WTC11 (cell line): Measurements from ENCODE around the gene KLHL12. TPM values are rescaled to one million over a fixed set of nuclear protein-coding genes. Genes with fewer than 3 reads are reported as not detected.

Experiments
- ATAC-seq: fragments of 200-7000 bp; cut with Tn5 transposase; 2 replicates; pipeline ENCODE4 v1.10.0; 2021; ENCODE audit warnings: mild to moderate bottlenecking, moderate library complexity
- CTCF ChIA-PET: fragments of 300-600 bp; sonication (Branson Sonifier 250); formaldehyde crosslinking; loops from one replicate; lab custom pipeline; 2021; ENCODE audit warnings: antibody characterized with exemption; lab: Charles Lee
- POLR2A ChIA-PET: fragments of 350-600 bp; sonication (Branson Sonifier 250); formaldehyde crosslinking; loops from one replicate; lab custom pipeline; 2021; ENCODE audit warnings: antibody characterized with exemption; lab: Charles Lee
- DNase-seq: peaks from one replicate; pipeline ENCODE4 v3.0.0; 2021; ENCODE audit warnings: low spot score
- H3K27ac Mint-ChIP-seq: 2 replicates; pipeline ENCODE4 v1.8.0; 2021; ENCODE audit warnings: mixed read lengths
- H3K27me3 Mint-ChIP-seq: 2 replicates; pipeline ENCODE4 v1.8.0; 2021; ENCODE audit warnings: low read depth, mild to moderate bottlenecking, moderate library complexity, mixed read lengths
- H3K36me3 Mint-ChIP-seq: 2 replicates; pipeline ENCODE4 v1.8.0; 2021; ENCODE audit warnings: mixed read lengths
- H3K4me1 Mint-ChIP-seq: 2 replicates; pipeline ENCODE4 v1.8.0; 2022; ENCODE audit warnings: mixed read lengths
- H3K4me3 Mint-ChIP-seq: 2 replicates; pipeline ENCODE4 v1.8.0; 2021; ENCODE audit warnings: mild to moderate bottlenecking, moderate library complexity, mixed read lengths
- H3K9me3 Mint-ChIP-seq: 2 replicates; pipeline ENCODE4 v1.8.0; 2021; ENCODE audit warnings: mixed read lengths
- CBFB ChIP-seq: sonication (generic); formaldehyde crosslinking; IDR thresholded peaks from 2 replicates; pipeline ENCODE4 v1.8.1; 2022; ENCODE audit warnings: mild to moderate bottlenecking, low read depth, missing genetic modification reagents
- ESRRA ChIP-seq: sonication (generic); formaldehyde crosslinking; IDR thresholded peaks from 2 replicates; pipeline ENCODE4 v1.8.1; 2022; ENCODE audit warnings: mild to moderate bottlenecking, missing genetic modification reagents, borderline replicate concordance
- GRHL2 ChIP-seq: fragments of 250-450 bp; sonication (Bioruptor Pico); IDR thresholded peaks from 2 replicates; pipeline ENCODE4 v1.8.0; 2022; ENCODE audit warnings: mild to moderate bottlenecking, moderate library complexity; ENCODE audit not compliant: insufficient replicate concordance, severe bottlenecking
- NR1H2 ChIP-seq: sonication (generic); formaldehyde crosslinking; IDR thresholded peaks from 2 replicates; pipeline ENCODE4 v1.9.0; 2021; ENCODE audit warnings: mild to moderate bottlenecking, moderate library complexity, missing genetic modification reagents
- NR2C2 ChIP-seq: sonication (generic); formaldehyde crosslinking; IDR thresholded peaks from 2 replicates; pipeline ENCODE4 v1.8.0; 2022; ENCODE audit warnings: mild to moderate bottlenecking, missing genetic modification reagents
- PRRX2 ChIP-seq: fragments of 250-450 bp; sonication (Bioruptor Pico); IDR thresholded peaks from 2 replicates; pipeline ENCODE4 v1.8.0; 2021; ENCODE audit warnings: mild to moderate bottlenecking
- ZBTB21 ChIP-seq: sonication (generic); formaldehyde crosslinking; IDR thresholded peaks from 2 replicates; pipeline ENCODE4 v1.8.1; 2023; ENCODE audit warnings: mild to moderate bottlenecking, missing genetic modification reagents, borderline replicate concordance
- ZNF121 ChIP-seq: sonication (generic); formaldehyde crosslinking; IDR thresholded peaks from 2 replicates; pipeline ENCODE4 v1.8.0; 2023; ENCODE audit warnings: missing genetic modification reagents
- ZNF263 ChIP-seq: sonication (generic); formaldehyde crosslinking; IDR thresholded peaks from 2 replicates; pipeline ENCODE4 v1.8.1; 2022; ENCODE audit warnings: low read depth, mild to moderate bottlenecking, moderate library complexity, missing genetic modification reagents
- ZNF671 ChIP-seq: fragments of 250-450 bp; sonication (Bioruptor Pico); IDR thresholded peaks from 2 replicates; pipeline ENCODE4 v1.8.0; 2021; ENCODE audit warnings: mild to moderate bottlenecking
- total RNA-seq: library from RNA; stranded (reverse); gene quantifications from 3 replicates; pipeline ENCODE4 v1.2.3, GENCODE V29; 2021
- TF ChIP-seq, protein P1 (sequence below): sonication (generic); formaldehyde crosslinking; IDR thresholded peaks from 2 replicates; pipeline ENCODE4 v1.8.1; 2023; ENCODE audit warnings: mild to moderate bottlenecking, missing genetic modification reagents, borderline replicate concordance
- TF ChIP-seq, protein P2 (sequence below): sonication (generic); formaldehyde crosslinking; IDR thresholded peaks from 2 replicates; pipeline ENCODE4 v1.8.1; 2023; ENCODE audit warnings: mild to moderate bottlenecking, missing genetic modification reagents
- TF ChIP-seq, protein P3 (sequence below): sonication (generic); formaldehyde crosslinking; IDR thresholded peaks from 2 replicates; pipeline ENCODE4 v1.8.1; 2022; ENCODE audit warnings: low read depth, mild to moderate bottlenecking, moderate library complexity, missing genetic modification reagents, borderline replicate concordance
- TF ChIP-seq, protein P4 (sequence below): fragments of 250-450 bp; sonication (Bioruptor Pico); IDR thresholded peaks from 2 replicates; pipeline ENCODE4 v1.9.0; 2021; ENCODE audit warnings: mild to moderate bottlenecking, borderline replicate concordance
- TF ChIP-seq, protein P5 (sequence below): fragments of 250-450 bp; sonication (Bioruptor Pico); IDR thresholded peaks from 2 replicates; pipeline ENCODE4 v1.8.0; 2021; ENCODE audit warnings: mild to moderate bottlenecking
- TF ChIP-seq, protein P6 (sequence below): sonication (generic); formaldehyde crosslinking; IDR thresholded peaks from 2 replicates; pipeline ENCODE4 v1.8.1; 2022; ENCODE audit warnings: missing genetic modification reagents, borderline replicate concordance
- TF ChIP-seq, protein P7 (sequence below): sonication (generic); formaldehyde crosslinking; IDR thresholded peaks from 2 replicates; pipeline ENCODE4 v1.8.0; 2022; ENCODE audit warnings: mild to moderate bottlenecking, missing genetic modification reagents
- TF ChIP-seq, protein P8 (sequence below): sonication (generic); formaldehyde crosslinking; IDR thresholded peaks from 2 replicates; pipeline ENCODE4 v1.8.0; 2022; ENCODE audit warnings: mild to moderate bottlenecking, missing genetic modification reagents
- TF ChIP-seq, protein P9 (sequence below): sonication (generic); formaldehyde crosslinking; conservative IDR thresholded peaks from 2 replicates; pipeline ENCODE4 v1.8.1; 2022; ENCODE audit warnings: mild to moderate bottlenecking, missing genetic modification reagents

Gene KLHL12
- total RNA-seq, 1 experiment from 2014 or later, result 29.6 TPM

DNA sequence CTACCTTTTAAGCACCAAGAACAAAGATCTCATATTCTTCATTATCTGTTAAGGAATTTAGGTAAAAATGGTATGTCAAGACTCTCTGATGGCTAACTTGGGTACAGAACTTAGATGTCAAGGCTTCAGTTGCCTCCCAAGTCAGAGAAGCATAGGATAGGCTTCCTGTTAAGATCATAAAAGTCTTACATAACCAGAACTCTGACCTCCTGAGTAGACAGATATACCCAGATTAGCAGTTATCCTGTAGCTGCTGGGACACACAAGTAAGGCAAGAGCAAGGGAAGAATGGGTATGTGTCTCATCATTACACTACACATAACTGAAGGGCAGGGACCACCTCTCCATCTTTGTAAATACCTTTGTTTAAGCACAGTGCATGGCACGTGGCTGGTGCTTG lies 15.4 kb upstream of the KLHL12 start:
- ChIA-PET CTCF (no interaction called here), POLR2A (no interaction called here)
- Mint-ChIP-seq H3K4me3 (no peak overlapping the region), H3K4me1 (no peaks in the 10 kb centered on the region), H3K36me3 (peaks cover 53% of the 10 kb centered on the region), H3K9me3 (no peaks in the 10 kb centered on the region), H3K27me3 (no peaks in the 10 kb centered on the region), H3K27ac (no peak overlapping the region)
- TF ChIP-seq, protein P1, sequence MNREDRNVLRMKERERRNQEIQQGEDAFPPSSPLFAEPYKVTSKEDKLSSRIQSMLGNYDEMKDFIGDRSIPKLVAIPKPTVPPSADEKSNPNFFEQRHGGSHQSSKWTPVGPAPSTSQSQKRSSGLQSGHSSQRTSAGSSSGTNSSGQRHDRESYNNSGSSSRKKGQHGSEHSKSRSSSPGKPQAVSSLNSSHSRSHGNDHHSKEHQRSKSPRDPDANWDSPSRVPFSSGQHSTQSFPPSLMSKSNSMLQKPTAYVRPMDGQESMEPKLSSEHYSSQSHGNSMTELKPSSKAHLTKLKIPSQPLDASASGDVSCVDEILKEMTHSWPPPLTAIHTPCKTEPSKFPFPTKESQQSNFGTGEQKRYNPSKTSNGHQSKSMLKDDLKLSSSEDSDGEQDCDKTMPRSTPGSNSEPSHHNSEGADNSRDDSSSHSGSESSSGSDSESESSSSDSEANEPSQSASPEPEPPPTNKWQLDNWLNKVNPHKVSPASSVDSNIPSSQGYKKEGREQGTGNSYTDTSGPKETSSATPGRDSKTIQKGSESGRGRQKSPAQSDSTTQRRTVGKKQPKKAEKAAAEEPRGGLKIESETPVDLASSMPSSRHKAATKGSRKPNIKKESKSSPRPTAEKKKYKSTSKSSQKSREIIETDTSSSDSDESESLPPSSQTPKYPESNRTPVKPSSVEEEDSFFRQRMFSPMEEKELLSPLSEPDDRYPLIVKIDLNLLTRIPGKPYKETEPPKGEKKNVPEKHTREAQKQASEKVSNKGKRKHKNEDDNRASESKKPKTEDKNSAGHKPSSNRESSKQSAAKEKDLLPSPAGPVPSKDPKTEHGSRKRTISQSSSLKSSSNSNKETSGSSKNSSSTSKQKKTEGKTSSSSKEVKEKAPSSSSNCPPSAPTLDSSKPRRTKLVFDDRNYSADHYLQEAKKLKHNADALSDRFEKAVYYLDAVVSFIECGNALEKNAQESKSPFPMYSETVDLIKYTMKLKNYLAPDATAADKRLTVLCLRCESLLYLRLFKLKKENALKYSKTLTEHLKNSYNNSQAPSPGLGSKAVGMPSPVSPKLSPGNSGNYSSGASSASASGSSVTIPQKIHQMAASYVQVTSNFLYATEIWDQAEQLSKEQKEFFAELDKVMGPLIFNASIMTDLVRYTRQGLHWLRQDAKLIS (CRISPR knock-in tag), result no peak
- TF ChIP-seq NR2C2 (CRISPR knock-in tag), result no peak
- TF ChIP-seq, protein P2, sequence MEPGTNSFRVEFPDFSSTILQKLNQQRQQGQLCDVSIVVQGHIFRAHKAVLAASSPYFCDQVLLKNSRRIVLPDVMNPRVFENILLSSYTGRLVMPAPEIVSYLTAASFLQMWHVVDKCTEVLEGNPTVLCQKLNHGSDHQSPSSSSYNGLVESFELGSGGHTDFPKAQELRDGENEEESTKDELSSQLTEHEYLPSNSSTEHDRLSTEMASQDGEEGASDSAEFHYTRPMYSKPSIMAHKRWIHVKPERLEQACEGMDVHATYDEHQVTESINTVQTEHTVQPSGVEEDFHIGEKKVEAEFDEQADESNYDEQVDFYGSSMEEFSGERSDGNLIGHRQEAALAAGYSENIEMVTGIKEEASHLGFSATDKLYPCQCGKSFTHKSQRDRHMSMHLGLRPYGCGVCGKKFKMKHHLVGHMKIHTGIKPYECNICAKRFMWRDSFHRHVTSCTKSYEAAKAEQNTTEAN, result no peak
- TF ChIP-seq, protein P3, sequence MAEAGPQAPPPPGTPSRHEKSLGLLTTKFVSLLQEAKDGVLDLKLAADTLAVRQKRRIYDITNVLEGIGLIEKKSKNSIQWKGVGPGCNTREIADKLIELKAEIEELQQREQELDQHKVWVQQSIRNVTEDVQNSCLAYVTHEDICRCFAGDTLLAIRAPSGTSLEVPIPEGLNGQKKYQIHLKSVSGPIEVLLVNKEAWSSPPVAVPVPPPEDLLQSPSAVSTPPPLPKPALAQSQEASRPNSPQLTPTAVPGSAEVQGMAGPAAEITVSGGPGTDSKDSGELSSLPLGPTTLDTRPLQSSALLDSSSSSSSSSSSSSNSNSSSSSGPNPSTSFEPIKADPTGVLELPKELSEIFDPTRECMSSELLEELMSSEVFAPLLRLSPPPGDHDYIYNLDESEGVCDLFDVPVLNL (CRISPR knock-in tag), result no peak
- TF ChIP-seq, protein P4, sequence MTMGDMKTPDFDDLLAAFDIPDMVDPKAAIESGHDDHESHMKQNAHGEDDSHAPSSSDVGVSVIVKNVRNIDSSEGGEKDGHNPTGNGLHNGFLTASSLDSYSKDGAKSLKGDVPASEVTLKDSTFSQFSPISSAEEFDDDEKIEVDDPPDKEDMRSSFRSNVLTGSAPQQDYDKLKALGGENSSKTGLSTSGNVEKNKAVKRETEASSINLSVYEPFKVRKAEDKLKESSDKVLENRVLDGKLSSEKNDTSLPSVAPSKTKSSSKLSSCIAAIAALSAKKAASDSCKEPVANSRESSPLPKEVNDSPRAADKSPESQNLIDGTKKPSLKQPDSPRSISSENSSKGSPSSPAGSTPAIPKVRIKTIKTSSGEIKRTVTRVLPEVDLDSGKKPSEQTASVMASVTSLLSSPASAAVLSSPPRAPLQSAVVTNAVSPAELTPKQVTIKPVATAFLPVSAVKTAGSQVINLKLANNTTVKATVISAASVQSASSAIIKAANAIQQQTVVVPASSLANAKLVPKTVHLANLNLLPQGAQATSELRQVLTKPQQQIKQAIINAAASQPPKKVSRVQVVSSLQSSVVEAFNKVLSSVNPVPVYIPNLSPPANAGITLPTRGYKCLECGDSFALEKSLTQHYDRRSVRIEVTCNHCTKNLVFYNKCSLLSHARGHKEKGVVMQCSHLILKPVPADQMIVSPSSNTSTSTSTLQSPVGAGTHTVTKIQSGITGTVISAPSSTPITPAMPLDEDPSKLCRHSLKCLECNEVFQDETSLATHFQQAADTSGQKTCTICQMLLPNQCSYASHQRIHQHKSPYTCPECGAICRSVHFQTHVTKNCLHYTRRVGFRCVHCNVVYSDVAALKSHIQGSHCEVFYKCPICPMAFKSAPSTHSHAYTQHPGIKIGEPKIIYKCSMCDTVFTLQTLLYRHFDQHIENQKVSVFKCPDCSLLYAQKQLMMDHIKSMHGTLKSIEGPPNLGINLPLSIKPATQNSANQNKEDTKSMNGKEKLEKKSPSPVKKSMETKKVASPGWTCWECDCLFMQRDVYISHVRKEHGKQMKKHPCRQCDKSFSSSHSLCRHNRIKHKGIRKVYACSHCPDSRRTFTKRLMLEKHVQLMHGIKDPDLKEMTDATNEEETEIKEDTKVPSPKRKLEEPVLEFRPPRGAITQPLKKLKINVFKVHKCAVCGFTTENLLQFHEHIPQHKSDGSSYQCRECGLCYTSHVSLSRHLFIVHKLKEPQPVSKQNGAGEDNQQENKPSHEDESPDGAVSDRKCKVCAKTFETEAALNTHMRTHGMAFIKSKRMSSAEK (CRISPR knock-in tag), result no peak
- DNase-seq, result no peak
- ATAC-seq, result no peak

DNA sequence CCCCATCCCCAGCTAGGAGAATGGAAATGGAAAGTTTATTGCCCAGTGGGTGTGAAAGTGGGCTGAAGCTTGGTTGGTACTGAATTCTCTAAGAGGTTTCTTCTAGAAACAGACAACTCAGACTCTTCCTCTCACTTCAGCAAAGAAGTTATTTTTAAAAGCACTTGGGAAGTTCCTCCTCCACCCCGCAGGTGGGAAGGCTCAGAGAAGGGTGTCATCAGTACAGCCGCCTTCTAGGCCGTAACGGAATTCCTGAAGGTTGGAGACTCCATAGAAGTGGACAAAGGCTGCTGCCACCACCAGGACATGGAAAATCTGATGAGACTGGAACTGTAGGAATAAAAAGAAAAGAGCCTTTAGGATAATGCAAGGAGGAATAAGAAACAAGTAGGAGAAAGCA lies 14.3 kb upstream of the KLHL12 start:
- ChIA-PET CTCF (no interaction called here), POLR2A (no interaction called here)
- H3K27ac Mint-ChIP-seq, result no peak overlapping the region
- TF ChIP-seq ZBTB21 (CRISPR knock-in tag), result no peak
- TF ChIP-seq, protein P5, sequence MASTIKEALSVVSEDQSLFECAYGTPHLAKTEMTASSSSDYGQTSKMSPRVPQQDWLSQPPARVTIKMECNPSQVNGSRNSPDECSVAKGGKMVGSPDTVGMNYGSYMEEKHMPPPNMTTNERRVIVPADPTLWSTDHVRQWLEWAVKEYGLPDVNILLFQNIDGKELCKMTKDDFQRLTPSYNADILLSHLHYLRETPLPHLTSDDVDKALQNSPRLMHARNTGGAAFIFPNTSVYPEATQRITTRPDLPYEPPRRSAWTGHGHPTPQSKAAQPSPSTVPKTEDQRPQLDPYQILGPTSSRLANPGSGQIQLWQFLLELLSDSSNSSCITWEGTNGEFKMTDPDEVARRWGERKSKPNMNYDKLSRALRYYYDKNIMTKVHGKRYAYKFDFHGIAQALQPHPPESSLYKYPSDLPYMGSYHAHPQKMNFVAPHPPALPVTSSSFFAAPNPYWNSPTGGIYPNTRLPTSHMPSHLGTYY (CRISPR knock-in tag), result no peak
- TF ChIP-seq, protein P6, sequence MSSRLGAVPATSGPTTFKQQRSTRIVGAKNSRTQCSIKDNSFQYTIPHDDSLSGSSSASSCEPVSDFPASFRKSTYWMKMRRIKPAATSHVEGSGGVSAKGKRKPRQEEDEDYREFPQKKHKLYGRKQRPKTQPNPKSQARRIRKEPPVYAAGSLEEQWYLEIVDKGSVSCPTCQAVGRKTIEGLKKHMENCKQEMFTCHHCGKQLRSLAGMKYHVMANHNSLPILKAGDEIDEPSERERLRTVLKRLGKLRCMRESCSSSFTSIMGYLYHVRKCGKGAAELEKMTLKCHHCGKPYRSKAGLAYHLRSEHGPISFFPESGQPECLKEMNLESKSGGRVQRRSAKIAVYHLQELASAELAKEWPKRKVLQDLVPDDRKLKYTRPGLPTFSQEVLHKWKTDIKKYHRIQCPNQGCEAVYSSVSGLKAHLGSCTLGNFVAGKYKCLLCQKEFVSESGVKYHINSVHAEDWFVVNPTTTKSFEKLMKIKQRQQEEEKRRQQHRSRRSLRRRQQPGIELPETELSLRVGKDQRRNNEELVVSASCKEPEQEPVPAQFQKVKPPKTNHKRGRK (CRISPR knock-in tag), result no peak
- TF ChIP-seq, protein P7, sequence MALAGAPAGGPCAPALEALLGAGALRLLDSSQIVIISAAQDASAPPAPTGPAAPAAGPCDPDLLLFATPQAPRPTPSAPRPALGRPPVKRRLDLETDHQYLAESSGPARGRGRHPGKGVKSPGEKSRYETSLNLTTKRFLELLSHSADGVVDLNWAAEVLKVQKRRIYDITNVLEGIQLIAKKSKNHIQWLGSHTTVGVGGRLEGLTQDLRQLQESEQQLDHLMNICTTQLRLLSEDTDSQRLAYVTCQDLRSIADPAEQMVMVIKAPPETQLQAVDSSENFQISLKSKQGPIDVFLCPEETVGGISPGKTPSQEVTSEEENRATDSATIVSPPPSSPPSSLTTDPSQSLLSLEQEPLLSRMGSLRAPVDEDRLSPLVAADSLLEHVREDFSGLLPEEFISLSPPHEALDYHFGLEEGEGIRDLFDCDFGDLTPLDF (CRISPR knock-in tag), result no peak
- TF ChIP-seq, protein P8, sequence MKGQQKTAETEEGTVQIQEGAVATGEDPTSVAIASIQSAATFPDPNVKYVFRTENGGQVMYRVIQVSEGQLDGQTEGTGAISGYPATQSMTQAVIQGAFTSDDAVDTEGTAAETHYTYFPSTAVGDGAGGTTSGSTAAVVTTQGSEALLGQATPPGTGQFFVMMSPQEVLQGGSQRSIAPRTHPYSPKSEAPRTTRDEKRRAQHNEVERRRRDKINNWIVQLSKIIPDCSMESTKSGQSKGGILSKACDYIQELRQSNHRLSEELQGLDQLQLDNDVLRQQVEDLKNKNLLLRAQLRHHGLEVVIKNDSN (CRISPR knock-in tag), result no peak
- no peak for TF ChIP-seq ZNF671 (CRISPR knock-in tag)
- TF ChIP-seq PRRX2 (CRISPR knock-in tag), result no peak
- TF ChIP-seq ESRRA (CRISPR knock-in tag), result no peak
- no peak for TF ChIP-seq GRHL2 (CRISPR knock-in tag)
- no peak for TF ChIP-seq CBFB (CRISPR knock-in tag)
- no peak for TF ChIP-seq ZNF263 (CRISPR knock-in tag)
- TF ChIP-seq NR1H2, result no peak
- TF ChIP-seq ZNF121 (CRISPR knock-in tag), result no peak
- TF ChIP-seq, protein P9, sequence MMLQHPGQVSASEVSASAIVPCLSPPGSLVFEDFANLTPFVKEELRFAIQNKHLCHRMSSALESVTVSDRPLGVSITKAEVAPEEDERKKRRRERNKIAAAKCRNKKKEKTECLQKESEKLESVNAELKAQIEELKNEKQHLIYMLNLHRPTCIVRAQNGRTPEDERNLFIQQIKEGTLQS (CRISPR knock-in tag), result no peak

More for the DNA sequence above, 14.3 kb upstream of the KLHL12 start:
- Mint-ChIP-seq H3K4me1 (no peaks in the 10 kb centered on the region), H3K36me3 (peaks cover 50% of the 10 kb centered on the region), H3K27me3 (no peaks in the 10 kb centered on the region), H3K9me3 (no peaks in the 10 kb centered on the region), H3K4me3 (no peak overlapping the region)
- ATAC-seq (no peak), DNase-seq (no peak)
